Retinal pigment epithelial cell (primary cell): ENCODE measurements around the gene FCGBP.

Experiments used
- DNase-seq: peaks from one replicate; pipeline ENCODE4 v3.0.0-alpha.2; 2010; ENCODE audit warnings: low read depth
- H3K4me3 ChIP-seq: 2 replicates; pipeline ENCODE4 v1.5.1; 2011; ENCODE audit warnings: mild to moderate bottlenecking, low read length, control low read depth, moderate library complexity
- CTCF ChIP-seq: conservative IDR thresholded peaks from 2 replicates; pipeline ENCODE4 v1.5.1; 2011; ENCODE audit warnings: low read depth, low read length, control low read depth, inconsistent platforms

Gene FCGBP

GRCh38 chr19:39916851-39917396 lies 17.5 kb downstream of the FCGBP start:
- no peak overlapping the region for H3K4me3 ChIP-seq
- DNase-seq: no peak
- no peak for TF ChIP-seq CTCF

- no peak for TF ChIP-seq CTCF
- H3K4me3 ChIP-seq: no peak overlapping the region
- DNase-seq: no peak
Measured at GRCh38 chr19:39916236-39916635, 18.2 kb downstream of the FCGBP start.

- no peak for TF ChIP-seq CTCF
- H3K4me3 ChIP-seq: no peak overlapping the region
- DNase-seq: no peak
Measured at GRCh38 chr19:39915848-39916215, 18.6 kb downstream of the FCGBP start.

- TF ChIP-seq CTCF: no peak
- no peak overlapping the region for H3K4me3 ChIP-seq
- DNase-seq: no peak
Measured at GRCh38 chr19:39915101-39915847, 19.2 kb downstream of the FCGBP start.

- DNase-seq: no peak
- no peak overlapping the region for H3K4me3 ChIP-seq
- TF ChIP-seq CTCF: no peak
Measured at GRCh38 chr19:39913682-39914333, 20.6 kb downstream of the FCGBP start.

GRCh38 chr19:39908803-39909202 lies 25.6 kb downstream of the FCGBP start:
- no peak for DNase-seq
- TF ChIP-seq CTCF: no peak
- H3K4me3 ChIP-seq: no peak overlapping the region
